Calu3 (cell line): ENCODE measurements around the gene ASB15. TPM values are rescaled to one million over a fixed set of nuclear protein-coding genes. Genes with fewer than 3 reads are reported as not detected.

Experiments
- BruUV-seq: library from RNA; stranded (reverse); fragments of 400-500 nt; replicated peaks from 2 replicates; lab custom pipeline; 2021; lab: Mats Ljungman, UMichigan
- CTCF ChIA-PET: fragments of 300-600 bp; sonication (Branson Sonifier 250); formaldehyde crosslinking; loops from one replicate; lab custom pipeline; 2022; ENCODE audit warnings: antibody characterized with exemption; lab: Charles Lee
- DNase-seq: peaks from one replicate; pipeline ENCODE4 v3.0.0; 2022
- H3K27ac Mint-ChIP-seq: one replicate; pipeline ENCODE4 v1.8.0; 2022; ENCODE audit warnings: mixed read lengths; ENCODE audit not compliant: unreplicated experiment
- H3K27me3 Mint-ChIP-seq: one replicate; pipeline ENCODE4 v1.8.0; 2022; ENCODE audit warnings: mixed read lengths; ENCODE audit not compliant: unreplicated experiment
- H3K36me3 Mint-ChIP-seq: one replicate; pipeline ENCODE4 v1.8.0; 2022; ENCODE audit warnings: mild to moderate bottlenecking, moderate library complexity, mixed read lengths; ENCODE audit not compliant: insufficient read depth, unreplicated experiment
- H3K4me1 Mint-ChIP-seq: one replicate; pipeline ENCODE4 v1.8.0; 2022; ENCODE audit warnings: mild to moderate bottlenecking, low read depth, mixed read lengths; ENCODE audit not compliant: unreplicated experiment
- H3K4me3 Mint-ChIP-seq: one replicate; pipeline ENCODE4 v1.8.0; 2022; ENCODE audit warnings: mild to moderate bottlenecking, low read depth, moderate library complexity, mixed read lengths; ENCODE audit not compliant: unreplicated experiment
- H3K9me3 Mint-ChIP-seq: one replicate; pipeline ENCODE4 v1.8.0; 2022; ENCODE audit warnings: low read depth, mixed read lengths; ENCODE audit not compliant: unreplicated experiment
- CTCF ChIP-seq: fragments of 200-600 bp; IDR thresholded peaks from one replicate; pipeline ENCODE4 v1.8.0; 2022; ENCODE audit warnings: antibody characterized with exemption; ENCODE audit not compliant: unreplicated experiment
- intact Hi-C: fragments of 100-400 bp; cut with micrococcal nuclease; formaldehyde crosslinking; loops from one replicate; pipeline ENCODE4 v1.10.0; 2022; ENCODE audit not compliant: unreplicated experiment
- total RNA-seq: library from RNA; stranded (reverse); gene quantifications from 2 replicates; pipeline ENCODE4 v1.2.3, GENCODE V29; 2022

Gene ASB15
- total RNA-seq, 1 experiment from 2014 or later, result not detected

GRCh38 chr7:123680580-123680979 is 79.0 kb downstream of the ASB15 start:
- no peak overlapping the region for H3K27ac Mint-ChIP-seq

GRCh38 chr7:123681561-123681960 is 79.9 kb downstream of the ASB15 start:
- Mint-ChIP-seq H3K36me3 (no peaks in the 10 kb centered on the region), H3K27ac (no peak overlapping the region), H3K4me1 (no peaks in the 10 kb centered on the region), H3K4me3 (no peak overlapping the region), H3K27me3 (no peaks in the 10 kb centered on the region), H3K9me3 (no peaks in the 10 kb centered on the region)
- no peak for TF ChIP-seq CTCF
- DNase-seq, result no peak
- intact Hi-C loops, result loop anchor here (5.0 kb wide), 1 partner anchor 66 kb away; the partner anchor contains the start of gene WASL
- BruUV-seq, result no TSS peak
- CTCF ChIA-PET, result interaction anchor here (1.4 kb wide), 1 partner anchor 184 kb away, joined by 8 read pairs; no protein-coding TSS in a partner anchor

More at GRCh38 chr7:123680580-123680979, 79.0 kb downstream of the ASB15 start:
- TF ChIP-seq CTCF, result no peak
- Mint-ChIP-seq H3K27me3 (no peaks in the 10 kb centered on the region), H3K36me3 (no peaks in the 10 kb centered on the region), H3K9me3 (no peaks in the 10 kb centered on the region), H3K4me1 (no peaks in the 10 kb centered on the region), H3K4me3 (no peak overlapping the region)
- DNase-seq, result no peak
- BruUV-seq, result no TSS peak
- intact Hi-C loops, result loop anchor here (5.0 kb wide), 1 partner anchor 67 kb away; the partner anchor contains the start of gene WASL
- CTCF ChIA-PET, result interaction anchor here (0.6 kb wide), 1 partner anchor 118 kb away, joined by 3 read pairs; no protein-coding TSS in a partner anchor

GRCh38 chr7:123682690-123683089 is 81.1 kb downstream of the ASB15 start:
- peak; percentile 21 for TF ChIP-seq CTCF
- Mint-ChIP-seq H3K4me3 (no peak overlapping the region), H3K27ac (no peak overlapping the region), H3K36me3 (no peaks in the 10 kb centered on the region), H3K9me3 (no peaks in the 10 kb centered on the region), H3K4me1 (no peaks in the 10 kb centered on the region), H3K27me3 (no peaks in the 10 kb centered on the region)
- intact Hi-C loops, result loop anchor here (1.0 to 5.0 kb wide), 5 partner anchors 47 to 190 kb away; partner anchors contain the start of gene WASL
- CTCF ChIA-PET, result interaction anchor here (0.7 to 1.4 kb wide), 4 partner anchors 115 to 190 kb away, joined by 3 to 9 read pairs (median 8); no protein-coding TSS in a partner anchor
- peak; percentile 24 for DNase-seq
- BruUV-seq, result no TSS peak

- DNase-seq, result no peak
- intact Hi-C loops, result no loop called here
- no peak for TF ChIP-seq CTCF
- BruUV-seq, result no TSS peak
- CTCF ChIA-PET, result no interaction called here
- H3K4me1 Mint-ChIP-seq, result peaks cover 8% of the 10 kb centered on the region
- H3K9me3 Mint-ChIP-seq, result no peaks in the 10 kb centered on the region
- peaks cover 6% of the 10 kb centered on the region for H3K36me3 Mint-ChIP-seq
- H3K27me3 Mint-ChIP-seq, result no peaks in the 10 kb centered on the region
- H3K4me3 Mint-ChIP-seq, result no peak overlapping the region
- H3K27ac Mint-ChIP-seq, result no peak overlapping the region
These were observed 85.5 kb downstream of the ASB15 start for GRCh38 chr7:123687161-123687560.
